ENCODE results near the gene MEF2A.

Gene MEF2A

GRCh38 chr15:99564221-99565048 lies 1.3 kb upstream of the MEF2A start:
- no peak for DNase-seq

- no peak for DNase-seq
Observed at GRCh38 chr15:99565049-99565298, 810 bp upstream of the MEF2A start.

GRCh38 chr15:99566157-99566897 lies 543 bp downstream of the MEF2A start:
- DNase-seq: peak in 1 of 2 donors; percentile 7

- no peak for DNase-seq
Observed at GRCh38 chr15:99568625-99569352, 3.0 kb downstream of the MEF2A start.

GRCh38 chr15:99571299-99571698 lies 5.5 kb downstream of the MEF2A start:
- DNase-seq: no peak

GRCh38 chr15:99574048-99574447 lies 8.3 kb downstream of the MEF2A start:
- no peak for DNase-seq

- no peak for DNase-seq
Observed at GRCh38 chr15:99574502-99574901, 8.7 kb downstream of the MEF2A start.

- DNase-seq: no peak
Observed at GRCh38 chr15:99578809-99579208, 13.0 kb downstream of the MEF2A start.

GRCh38 chr15:99580076-99580475 lies 14.3 kb downstream of the MEF2A start:
- no peak for DNase-seq

- no peak for DNase-seq
Observed at GRCh38 chr15:99582508-99582960, 16.8 kb downstream of the MEF2A start.

GRCh38 chr15:99584081-99584600 lies 18.4 kb downstream of the MEF2A start:
- DNase-seq: no peak

GRCh38 chr15:99586121-99586520 lies 20.3 kb downstream of the MEF2A start:
- no peak for DNase-seq

GRCh38 chr15:99589801-99590200 lies 24.0 kb downstream of the MEF2A start:
- no peak for DNase-seq

- DNase-seq: no peak
Observed at GRCh38 chr15:99590913-99591646, 25.3 kb downstream of the MEF2A start.

- no peak for DNase-seq
Observed at GRCh38 chr15:99592145-99592791, 26.5 kb downstream of the MEF2A start.

GRCh38 chr15:99593070-99593469 lies 27.3 kb downstream of the MEF2A start:
- DNase-seq: no peak

GRCh38 chr15:99594916-99595315 lies 29.1 kb downstream of the MEF2A start:
- DNase-seq: no peak

GRCh38 chr15:99598296-99598695 lies 32.5 kb downstream of the MEF2A start:
- no peak for DNase-seq

- no peak for DNase-seq
Observed at GRCh38 chr15:99603828-99604227, 38.0 kb downstream of the MEF2A start.

- no peak for DNase-seq
Observed at GRCh38 chr15:99604865-99605264, 39.1 kb downstream of the MEF2A start.

GRCh38 chr15:99605490-99605931 lies 39.7 kb downstream of the MEF2A start:
- no peak for DNase-seq

- DNase-seq: no peak
Observed at GRCh38 chr15:99605990-99606389, 40.2 kb downstream of the MEF2A start.

All from activated CD4-positive, alpha-beta T cell treated with anti-CD3 and anti-CD28 coated beads for 4 hours (primary cell).